Epidermal melanocyte (primary cell): Measurements from ENCODE around the gene C2CD4D.
"Not testable (repeated sequence)": the region's sequence is repeated elsewhere in the genome, so short reads cannot be mapped to it uniquely, and the experiment has no call there.

ENCODE experiments used
- DNase-seq: peaks from one replicate; pipeline ENCODE4 v3.0.0; 2011; ENCODE audit warnings: low spot score; ENCODE audit not compliant: insufficient read length

C2CD4D gene

GRCh38 chr1:151858886-151859665, 19.5 kb upstream of the C2CD4D start:
- no peak for DNase-seq

DNA sequence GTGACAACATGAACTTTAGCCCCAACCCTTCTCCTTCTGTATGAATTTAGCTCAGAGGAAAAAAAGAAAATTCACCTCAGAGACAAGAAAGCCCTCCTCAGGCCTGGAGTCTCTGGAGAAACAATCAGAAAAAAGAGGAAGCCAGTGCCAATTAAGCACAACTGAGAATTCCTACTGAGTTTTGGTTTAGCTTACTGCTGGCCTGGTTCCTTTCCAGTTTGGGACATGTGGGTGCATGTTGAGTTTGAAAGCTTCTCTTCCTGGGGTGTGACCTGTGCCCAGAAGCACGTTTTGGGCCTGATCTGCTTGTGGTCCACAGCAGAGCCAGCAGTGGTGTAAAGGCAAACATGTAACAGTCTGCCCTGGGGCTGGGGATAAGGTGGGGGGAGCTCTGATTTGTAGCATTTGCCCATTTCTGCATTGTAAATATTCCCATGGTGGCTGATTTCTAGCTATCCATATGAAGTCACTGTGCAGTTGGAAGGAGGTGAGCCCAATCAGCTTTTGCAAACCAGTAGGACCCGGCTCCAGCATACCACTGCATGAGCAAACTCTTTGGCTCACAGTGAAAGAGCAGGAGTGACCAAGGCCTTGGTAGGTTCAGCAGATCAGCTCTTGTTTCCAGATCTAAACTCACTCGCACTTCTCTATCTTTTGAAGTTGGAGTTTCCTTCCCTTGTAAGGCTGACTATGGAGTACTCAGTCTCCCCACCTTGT, 18.6 kb upstream of the C2CD4D start:
- no peak for DNase-seq

DNA sequence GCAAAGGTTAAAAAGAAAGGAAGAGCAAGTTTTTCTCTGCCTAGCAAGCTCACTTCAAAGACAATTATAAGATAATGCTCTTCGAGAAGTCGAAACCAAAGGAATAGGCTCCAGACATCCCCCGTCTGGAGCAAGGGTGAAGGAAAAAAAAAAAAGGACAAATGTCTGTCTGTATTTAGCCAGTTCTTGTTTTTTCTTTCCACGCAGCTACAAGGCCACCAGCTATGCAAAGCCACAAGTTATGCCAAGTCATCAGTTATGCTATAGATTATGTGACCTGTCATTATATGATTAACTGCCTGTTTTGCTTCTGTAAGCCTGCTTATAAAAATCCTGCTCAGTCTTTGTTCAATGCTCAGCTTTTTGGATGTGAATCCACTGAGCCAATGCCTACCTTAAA, 16.3 kb upstream of the C2CD4D start:
- no peak for DNase-seq

DNA sequence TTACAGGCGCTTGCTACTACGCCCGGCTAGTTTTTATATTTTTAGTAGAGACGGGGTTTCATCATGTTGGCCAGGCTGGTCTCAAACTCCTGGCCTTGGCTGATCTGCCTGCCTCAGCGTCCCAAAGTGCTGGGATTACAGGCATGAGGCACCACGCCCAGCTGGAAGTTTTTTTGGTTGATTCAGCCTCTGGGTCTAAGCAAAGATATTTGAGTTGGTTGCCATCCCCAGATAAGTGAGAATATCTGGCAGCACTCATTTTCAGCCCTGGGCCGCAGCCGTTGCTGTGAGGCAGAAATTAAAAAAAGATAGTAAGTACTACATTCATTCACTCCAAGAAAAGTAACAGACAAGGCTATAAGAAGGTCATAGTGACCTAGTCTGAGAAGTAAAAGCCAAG, 15.9 kb upstream of the C2CD4D start:
- DNase-seq = not testable (repeated sequence)

DNA sequence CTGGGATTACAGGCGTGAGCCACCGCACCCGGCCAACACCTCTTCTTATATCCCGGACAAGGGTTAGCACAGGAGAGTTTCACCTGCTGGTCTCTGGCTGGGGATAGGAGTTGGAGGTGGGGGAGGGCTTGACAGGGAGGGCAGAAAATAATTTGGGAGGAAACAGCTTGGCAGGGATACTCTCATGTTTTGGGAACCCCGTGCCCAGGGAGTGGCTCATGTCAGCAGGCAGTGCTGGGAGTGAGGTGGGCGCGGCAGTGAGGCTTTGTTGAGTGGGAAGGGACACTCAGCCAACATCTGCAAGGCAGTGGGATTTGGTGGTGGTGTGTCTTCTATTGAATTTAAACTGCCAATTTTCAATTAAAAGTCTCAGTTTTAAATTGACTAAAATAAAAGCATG, 15.0 kb upstream of the C2CD4D start:
- no peak for DNase-seq

- DNase-seq = no peak
Measured at GRCh38 chr1:151853411-151853943, 13.9 kb upstream of the C2CD4D start, which contains the start of gene THEM5. THEM5 (minus strand) TSS chr1:151853712; CDS start chr1:151853565, 147 bp downstream.

GRCh38 chr1:151852733-151853132, 13.1 kb upstream of the C2CD4D start:
- no peak for DNase-seq

DNA sequence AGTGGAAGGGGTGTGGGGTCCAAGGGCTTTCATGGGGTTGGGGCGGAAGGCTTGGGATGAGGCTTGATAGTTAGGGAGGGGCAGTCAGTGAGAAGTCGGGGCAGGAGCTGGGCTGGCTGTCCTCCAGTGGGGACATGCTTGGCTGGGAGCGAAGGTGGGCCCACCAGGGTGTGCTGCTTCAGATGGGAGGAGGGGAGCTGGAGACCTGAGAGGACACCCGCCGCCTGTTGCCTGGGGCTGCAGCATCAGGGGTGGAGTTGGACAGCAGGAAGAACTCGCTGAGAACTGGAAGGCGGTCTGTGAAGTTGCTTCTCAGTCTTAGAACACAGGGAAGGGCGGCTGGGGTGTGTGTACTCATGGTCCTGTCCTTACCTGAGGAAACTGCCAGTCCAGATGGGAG, 12.3 kb upstream of the C2CD4D start:
- no peak for DNase-seq

DNA sequence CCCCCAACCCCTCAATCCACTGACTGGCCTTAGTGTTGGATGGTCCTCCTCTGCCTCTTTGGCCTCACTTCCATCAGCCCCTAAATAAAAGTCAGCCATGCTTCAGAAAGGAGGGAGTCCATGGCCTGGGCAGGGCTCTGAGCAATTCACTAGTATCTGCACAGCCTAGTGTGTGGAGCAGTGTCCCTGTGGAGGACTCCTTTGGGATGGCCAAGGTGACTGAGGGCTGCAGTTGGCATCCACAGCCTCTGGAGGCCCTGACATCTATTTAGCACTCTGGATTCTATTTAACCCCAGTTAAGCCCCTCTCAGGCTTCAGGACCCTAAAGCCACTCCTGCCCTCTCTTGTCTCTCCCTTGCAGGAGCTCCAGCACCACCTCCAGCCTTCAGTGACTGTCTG, 10.3 kb upstream of the C2CD4D start:
- no peak for DNase-seq

GRCh38 chr1:151849126-151849525, 9.5 kb upstream of the C2CD4D start:
- no peak for DNase-seq

GRCh38 chr1:151847867-151848596, 8.4 kb upstream of the C2CD4D start:
- peak; percentile 73 for DNase-seq

GRCh38 chr1:151846686-151847237, 7.1 kb upstream of the C2CD4D start:
- DNase-seq = no peak

DNA sequence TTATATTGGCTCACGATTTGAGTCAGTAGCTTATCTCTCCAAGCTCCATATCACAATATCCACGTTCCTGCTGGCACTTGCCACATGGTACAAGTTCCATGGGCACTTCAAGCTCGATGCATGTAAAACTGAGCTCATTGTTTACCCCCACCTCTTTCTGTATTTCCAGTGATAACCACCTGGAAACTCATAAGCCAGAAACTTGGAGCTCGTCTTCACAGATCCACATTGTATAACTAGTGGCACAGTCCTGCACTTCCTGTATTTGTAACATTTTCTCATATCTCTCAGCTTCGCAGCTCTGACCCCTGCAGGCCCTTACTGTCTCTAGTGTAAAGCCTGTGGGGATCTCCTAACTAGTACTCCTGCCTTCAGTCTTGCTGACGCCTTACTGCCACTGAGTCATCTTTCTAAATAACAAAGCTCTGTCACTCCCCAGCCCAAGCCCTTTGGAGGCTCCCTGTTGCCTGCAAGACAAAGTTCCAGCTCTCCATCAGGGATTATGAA, 6.5 kb upstream of the C2CD4D start:
- no peak for DNase-seq

DNA sequence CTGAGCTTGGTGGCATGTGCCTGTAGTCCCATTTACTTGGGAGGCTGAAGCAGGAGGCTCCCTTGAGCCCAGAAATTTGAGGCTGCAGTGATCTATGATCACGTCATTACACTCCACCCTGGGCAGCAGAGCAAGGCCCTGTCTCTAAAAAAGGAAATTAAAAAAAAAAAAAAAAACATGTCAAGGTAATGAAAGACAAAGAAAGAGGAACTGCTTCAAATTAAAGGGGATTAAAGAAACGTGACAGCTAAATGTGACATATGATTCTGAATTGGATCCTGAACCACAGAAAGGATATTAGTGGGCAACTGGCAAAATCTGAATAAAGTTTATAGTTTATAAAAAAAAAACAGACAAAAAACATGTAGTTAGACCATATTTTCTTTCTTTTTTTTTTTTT, 3.8 kb upstream of the C2CD4D start:
- DNase-seq = no peak

- no peak for DNase-seq
Measured at GRCh38 chr1:151841141-151841540, 1.5 kb upstream of the C2CD4D start.

DNA sequence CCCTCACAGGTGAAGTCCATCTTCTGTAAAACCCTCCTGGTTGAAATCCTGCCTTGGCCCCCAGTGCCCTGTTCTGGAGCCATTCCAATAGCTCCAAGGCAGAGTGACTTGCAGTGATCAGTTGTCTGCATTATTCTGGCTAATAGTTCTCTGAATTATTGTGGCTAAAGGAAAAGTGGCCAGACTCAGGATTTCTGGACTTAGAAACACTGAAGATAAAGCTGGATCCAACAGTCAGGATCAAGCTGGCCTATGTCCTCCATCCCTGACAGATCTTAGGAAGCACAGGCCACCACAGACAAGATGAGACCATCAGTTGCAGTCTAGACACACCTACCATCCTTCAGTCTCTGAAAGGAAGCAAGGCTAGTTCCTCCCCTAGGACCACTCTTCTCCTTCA, 801 bp upstream of the C2CD4D start:
- no peak for DNase-seq

DNA sequence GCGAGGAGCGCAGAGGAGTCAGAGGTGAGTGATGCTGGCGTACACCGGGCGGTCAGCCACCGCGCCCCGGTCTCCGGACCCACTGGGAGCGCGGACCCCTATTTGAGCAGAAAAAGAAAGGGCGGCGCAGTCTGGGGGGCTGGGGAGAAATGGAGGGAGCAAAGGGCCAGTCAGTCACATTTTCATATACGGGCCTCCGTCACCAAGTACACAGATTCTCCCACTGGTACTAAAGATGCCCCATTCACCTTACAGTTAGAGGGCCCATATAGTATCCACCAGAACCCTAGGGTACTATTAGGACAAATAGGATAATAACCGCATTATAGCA, 573 bp downstream of the C2CD4D start:
- no peak for DNase-seq

GRCh38 chr1:151838222-151839081, 1.2 kb downstream of the C2CD4D start:
- no peak for DNase-seq

DNA sequence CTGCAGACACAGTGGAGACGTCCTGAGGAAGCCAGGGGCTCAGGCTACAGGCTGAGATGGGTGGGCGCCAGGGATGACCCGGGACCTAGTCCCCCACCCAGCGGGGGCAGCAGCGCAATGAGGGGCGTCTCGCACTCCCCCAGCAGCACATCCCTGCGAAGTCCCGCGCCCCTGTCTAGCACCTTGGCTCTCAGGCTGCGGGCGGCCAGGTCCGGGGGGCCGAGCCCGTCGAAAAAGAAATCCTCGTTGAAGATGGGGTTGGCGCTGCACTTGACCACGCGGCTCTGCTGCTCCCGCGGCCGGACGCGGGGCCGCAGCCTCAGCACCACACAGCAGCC, 1.8 kb downstream of the C2CD4D start:
- DNase-seq = no peak

DNA sequence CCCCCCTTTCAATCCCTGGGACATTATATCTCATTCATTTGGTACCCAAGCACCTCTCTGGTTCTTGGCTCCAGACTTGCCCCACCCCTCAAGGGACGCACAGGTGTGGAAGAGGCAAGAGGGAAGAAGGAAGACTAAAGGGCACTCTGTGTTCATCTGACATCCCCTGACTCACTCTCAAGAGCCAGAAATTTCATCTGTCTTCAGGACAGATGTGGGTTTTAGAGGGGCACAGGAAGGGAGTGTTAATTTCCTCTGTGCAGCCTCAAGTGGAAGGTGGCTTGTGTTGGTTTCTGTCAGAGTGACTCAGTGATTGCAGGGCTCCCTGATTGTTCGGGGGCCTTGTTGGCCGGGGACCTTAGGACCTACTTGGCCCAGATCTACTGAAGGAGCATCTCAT, 2.4 kb downstream of the C2CD4D start:
- no peak for DNase-seq

DNA sequence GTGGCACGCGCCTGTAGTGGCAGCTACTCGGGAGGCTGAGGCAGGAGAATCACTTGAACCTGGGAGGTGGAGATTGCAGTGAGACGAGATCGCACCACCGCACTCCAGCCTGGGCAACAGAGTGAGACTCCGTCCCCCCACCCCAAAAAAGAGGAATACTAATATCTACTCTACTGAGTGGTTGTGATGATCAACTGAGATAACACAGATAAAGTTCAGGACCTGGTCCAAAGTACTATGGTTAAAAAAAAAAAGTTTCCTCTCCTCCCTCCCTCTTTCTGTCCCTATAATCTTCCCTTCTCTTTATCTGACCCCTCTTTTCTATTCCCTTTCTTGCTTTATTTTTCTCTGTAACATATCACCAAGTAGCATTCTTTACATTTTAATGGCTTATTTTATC, 4.0 kb downstream of the C2CD4D start:
- no peak for DNase-seq
